HG02623 (cell line): ENCODE results near the gene LRRC63.
"Not testable (repeated sequence)": the region's sequence is repeated elsewhere in the genome, so short reads cannot be mapped to it uniquely, and the experiment has no call there.

Source experiments
- ATAC-seq: cut with Tn5 transposase; IDR thresholded peaks from one replicate; pipeline ENCODE4 v1.9.1; 2021; ENCODE audit warnings: moderate library complexity; ENCODE audit not compliant: unreplicated experiment

Gene LRRC63, protein sequence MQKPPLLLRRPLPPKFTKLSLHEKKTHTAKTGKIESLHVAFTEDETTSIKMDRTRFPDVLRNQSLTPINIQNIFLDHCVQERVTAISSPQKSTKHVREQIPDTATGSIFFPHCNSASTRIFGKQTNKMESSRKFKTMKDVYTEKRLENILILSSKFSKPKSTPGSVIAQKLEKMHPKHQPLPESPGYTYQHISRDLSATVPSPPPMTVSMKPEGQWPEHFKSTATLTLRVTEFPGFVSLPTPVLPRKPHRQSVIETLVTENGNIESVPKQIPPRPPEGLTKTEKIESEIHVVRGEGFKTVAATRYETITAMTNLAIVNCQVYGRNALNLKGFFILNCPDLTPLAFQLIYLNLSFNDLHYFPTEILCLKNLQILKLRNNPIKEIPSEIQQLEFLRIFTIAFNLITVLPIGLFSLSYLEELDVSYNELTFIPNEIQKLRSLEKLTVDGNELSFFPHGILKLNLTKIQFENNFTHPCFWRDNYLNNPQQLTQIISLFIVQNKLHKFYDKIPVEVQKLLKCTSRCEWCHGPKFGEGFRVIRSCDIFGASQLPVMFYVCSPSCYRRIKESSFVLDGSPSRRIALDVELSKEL

DNA sequence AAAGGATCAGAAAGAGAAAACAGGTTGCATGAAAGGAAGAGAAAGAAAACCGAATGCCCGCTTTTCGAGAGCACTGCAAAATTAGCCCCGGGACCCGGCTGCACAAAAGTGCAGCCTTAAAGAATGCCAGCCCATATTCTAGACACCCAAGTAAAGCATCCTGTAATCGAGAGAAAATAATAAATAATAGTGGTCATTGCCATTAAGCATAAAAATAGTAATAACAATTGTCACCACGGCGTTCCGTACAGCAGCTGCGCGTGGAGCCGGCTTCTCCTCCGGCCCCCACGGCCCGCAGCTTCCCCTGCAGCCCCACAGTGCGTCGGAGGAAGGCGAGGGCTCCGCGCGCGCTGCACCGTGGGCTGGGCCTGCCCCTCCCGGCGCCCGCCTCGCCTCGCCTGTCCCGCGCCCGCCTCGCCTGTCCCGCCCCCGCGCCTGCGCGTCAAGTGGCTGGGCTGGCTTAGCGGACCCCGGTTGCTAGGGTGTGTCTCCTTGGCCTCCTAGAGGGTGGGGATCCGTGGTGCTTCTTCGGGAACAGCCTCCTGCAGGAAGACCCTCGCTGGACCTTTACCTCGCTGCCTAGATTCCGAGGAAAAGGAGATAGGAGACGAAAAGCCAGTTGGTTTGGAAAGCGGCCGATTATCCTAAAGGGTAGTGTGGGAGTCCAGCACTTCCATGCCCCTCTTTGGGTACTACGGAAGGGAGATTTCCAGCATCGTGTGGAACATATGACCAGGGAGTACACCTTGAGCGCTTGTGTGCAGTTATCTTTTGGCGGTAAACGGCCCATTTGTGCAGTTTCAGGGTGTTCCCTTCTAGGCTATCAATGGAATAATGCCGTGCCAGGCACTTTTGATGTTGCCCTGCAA lies at the start of gene LRRC63:
TSS of gene LRRC63 (plus strand) at position 446 of the 869 bp plus-strand sequence. CDS start 1,107 bp downstream, outside the sequence.
- ATAC-seq = peak; percentile 85

DNA sequence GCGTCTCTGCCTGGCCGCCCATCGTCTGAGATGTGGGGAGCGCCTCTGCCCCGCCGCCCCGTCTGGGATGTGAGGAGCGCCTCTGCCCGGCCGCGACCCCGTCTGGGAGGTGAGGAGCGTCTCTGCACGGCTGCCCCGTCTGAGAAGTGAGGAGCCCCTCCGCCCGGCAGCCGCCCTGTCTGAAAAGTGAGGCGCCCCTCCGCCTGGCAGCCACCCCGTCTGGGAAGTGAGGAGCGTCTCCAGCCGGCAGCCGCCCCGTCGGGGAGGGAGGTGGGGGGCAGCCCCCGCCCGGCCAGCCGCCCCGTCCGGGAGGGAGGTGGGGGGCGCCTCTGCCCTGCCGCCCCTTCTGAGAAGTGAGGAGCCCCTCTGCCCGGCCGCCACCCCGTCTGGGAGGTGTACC lies 49.0 kb upstream of the LRRC63 start:
- ATAC-seq = not testable (repeated sequence)

DNA sequence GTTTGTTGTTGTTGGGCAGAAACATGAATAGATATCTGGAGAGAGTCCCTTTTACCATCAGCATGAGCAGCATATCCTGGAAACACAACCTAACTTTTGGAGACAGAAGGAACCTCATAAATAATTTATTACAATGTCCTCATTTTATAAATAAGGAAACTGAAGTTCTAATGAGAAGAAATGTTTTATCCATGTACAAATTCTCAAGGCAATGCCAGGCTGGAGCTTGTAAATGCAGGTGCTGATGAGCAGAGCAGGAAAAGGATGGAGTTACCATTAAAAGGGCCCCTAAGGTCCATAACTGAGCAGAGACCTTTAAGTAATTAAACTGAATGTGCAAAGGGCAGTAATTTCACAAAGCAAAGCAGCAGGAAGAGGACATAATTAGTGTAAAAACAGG lies 47.1 kb upstream of the LRRC63 start:
- no peak for ATAC-seq

DNA sequence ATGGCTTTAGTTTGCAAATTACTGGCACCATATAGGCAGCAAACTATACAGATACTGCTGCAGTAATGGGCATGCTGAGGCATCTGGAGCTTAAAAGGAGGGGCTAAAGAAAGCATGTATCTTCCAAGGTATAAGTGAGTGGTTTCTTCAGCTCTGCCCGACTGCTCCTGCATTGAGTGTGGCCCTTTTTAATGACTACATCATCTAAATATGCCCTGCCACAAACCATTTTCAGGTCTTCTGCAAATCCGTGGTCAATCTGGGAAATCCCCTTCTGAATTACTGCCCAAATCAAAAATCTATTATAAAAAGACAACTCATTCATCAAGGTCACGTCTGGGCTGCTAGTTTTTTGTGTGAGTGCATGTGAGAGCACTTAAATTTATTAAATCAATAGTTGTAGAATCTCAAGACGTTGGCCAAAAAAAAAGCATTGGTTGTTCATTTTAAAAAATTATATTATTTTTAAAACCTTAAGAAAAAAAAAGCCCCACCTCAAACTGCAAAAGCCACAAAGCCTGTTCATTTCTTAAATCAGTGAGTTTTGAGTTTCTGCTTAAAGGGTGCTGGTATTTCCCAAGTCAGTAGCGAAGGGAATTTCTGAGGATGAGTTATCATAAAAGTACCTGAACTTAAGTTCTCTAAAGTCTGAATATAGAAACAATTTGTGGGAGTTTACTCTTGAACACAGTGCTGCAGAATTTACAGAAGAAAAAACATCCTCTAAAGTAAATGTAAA lies 46.1 kb upstream of the LRRC63 start:
- ATAC-seq = peak; percentile 41

DNA sequence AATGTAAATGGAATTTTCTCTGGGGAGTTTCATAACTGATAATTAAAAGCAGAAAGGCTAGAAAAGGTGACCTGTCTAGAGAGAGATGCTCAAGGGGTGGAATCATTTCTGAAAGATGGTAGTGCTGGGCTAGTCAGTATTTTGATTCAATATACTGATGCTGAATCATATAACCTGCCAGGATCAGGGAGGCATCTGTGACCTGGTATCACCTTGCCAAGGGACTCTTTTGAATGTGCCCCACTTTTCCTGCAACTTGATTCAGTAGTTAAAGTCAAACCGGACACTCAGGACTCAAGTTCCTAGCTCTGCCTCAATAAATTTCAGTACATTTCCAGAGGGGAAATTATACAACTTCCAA lies 45.5 kb upstream of the LRRC63 start:
- no peak for ATAC-seq

DNA sequence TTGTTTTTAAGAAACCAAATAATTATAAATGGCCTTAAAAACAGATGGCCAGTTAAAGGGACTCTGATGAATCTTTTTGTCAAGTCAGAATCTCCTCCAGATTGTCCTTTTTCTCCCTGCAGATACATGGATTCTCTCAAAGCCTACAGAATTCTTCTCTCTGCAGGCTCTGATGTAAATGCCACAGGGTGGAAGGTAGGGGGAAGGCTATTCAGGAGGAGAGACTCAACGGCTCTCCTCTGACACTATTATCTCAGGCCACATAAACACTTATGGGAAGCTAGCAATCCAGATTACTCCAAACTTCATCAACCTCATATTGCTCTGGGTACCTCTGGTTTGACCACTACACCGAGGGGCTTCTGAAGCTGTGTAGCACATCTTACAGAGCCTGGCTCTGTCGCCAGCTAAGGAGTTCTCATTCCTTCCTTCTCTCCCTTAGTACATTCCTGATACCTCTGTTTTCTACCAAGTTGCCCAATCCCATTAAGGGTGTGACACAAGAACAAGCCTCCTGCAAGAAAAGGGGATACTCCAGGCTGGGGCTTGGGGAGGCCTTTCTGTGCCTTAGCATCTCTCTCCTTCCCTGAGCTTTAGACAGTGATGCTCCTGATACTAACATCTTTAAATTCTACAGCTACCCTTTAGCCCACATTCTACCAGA lies 44.6 kb upstream of the LRRC63 start:
- no peak for ATAC-seq

DNA sequence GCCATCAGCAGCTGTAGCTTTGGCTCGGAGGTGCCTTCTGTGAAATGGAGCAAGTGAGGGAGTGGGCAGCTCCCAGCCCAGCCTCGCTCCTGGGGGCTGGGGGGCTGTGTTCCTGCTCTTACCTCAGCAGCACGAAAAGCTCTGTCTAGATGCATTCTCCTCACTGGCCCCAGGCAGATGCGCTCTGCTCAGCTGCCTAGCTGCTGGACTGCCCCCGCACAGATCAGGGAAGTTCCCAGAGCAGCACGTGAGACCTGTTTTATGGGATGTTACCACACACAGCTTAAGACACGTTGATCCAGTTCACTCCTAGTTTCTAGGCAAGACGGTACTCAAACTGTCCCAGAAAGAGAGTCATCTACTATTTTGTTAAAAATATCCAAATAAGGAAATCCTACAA lies 43.4 kb upstream of the LRRC63 start:
- ATAC-seq = no peak

DNA sequence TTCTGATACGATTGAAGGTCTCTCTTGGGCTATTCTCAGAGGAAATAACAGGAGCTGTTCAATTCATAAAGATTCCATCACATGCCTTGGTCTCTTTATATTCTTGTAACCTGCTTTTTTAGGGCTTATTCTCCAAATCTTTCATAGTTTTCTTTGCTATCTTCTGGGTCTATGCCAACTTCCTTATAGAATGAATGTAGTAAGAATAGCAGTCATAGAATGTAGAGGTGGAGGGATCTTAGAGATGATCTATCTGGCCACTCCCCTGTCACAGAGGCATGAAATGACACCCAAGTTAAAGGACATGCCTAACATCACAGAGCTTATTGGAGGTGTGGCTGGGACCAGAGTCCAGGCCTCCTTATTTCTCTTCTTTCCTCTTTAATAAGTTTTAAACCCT lies 42.9 kb upstream of the LRRC63 start:
- no peak for ATAC-seq

DNA sequence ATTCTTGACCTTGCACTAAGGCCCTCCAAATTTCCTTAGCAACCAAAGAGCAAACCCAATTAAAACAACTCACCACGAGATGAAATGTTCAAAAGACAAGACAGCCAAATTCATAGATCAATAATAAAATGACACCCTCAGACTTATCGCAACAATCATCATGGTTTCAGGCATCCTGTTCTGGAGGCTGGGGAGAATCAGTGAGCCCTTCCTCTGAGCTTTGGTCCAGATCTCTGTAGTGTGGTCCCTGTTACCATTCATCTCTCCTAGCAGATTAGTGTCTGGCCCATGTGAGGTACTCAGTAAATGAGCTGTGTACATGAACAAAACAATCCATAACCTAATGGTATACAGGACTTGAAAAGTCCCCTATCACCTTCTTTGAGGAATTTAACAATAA lies 42.0 kb upstream of the LRRC63 start:
- no peak for ATAC-seq

DNA sequence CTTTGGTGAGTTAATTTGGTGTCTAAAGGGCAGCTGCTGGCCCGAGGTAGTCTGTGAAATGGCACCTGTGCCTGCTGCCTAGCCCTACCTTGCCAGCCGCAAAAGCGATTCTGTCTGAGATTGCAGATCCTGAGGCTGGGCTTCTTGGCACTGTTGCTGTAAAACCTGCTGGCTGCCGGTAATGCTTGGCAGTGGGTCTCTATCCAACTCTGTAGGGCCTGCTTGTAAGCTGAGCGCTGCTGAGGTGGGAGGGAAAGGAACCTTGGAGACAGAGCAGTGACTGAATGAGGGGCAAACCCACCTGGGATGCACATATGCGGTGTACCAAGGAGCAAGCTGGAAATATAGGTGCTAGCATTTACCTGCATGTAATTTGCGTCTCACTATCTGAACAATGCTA lies 41.5 kb upstream of the LRRC63 start:
- ATAC-seq = no peak

DNA sequence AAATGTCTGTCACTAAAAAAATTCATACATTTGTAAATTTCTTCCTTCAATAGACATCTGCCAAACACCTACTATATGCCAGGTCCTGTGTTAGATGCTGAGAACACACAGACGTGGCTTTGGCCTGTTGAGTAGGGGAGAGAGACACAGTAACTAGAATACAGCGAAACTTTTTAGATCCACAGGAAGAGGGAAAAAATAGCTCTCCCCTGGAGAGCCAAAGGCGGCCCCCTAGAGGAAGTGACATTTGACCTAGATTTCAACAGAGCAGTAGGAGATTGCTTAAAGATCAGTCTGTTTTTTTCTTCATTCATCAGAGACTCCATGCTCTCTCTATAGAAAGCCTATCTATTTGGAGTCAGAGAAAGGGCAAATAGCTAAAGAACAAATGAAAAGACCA lies 41.0 kb upstream of the LRRC63 start:
- ATAC-seq = no peak

DNA sequence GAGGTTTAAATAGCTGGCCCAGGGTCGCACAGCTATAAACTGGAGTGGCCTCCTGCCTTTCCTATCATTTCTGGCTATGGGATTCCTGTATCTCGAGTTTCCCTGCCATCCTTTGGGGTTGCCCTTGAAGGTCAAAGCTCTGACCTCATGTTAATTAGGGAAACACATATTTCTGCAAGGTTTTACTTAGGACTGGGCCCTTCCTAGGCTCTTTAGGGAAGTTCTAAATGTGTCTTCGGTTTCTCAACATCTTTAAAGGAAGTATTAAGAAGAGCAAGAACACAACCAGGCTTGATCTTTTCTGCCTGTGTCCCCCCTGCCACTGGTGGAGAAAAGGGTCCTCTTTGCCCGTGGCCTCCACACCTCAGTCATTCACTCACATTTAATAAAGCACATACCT lies 40.5 kb upstream of the LRRC63 start:
- ATAC-seq = no peak

DNA sequence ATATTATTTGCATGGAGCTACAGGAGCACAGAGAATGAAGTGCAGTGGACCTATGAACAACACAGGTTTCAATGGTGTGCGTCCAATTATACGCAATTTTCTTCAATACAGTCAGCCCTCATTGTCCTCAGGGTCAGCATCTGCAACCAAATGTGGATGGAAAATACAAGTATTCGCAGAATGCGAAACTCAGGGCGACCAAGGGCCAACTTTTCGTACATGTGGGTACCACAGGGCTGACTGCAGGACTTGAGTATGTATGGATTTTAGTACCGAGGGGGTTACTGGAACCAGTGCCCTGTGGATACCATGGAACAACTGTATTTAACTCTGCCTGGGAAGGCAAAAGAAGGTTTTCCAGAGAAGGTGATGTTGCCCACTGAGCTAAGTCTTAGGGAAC lies 40.0 kb upstream of the LRRC63 start:
- ATAC-seq = no peak

DNA sequence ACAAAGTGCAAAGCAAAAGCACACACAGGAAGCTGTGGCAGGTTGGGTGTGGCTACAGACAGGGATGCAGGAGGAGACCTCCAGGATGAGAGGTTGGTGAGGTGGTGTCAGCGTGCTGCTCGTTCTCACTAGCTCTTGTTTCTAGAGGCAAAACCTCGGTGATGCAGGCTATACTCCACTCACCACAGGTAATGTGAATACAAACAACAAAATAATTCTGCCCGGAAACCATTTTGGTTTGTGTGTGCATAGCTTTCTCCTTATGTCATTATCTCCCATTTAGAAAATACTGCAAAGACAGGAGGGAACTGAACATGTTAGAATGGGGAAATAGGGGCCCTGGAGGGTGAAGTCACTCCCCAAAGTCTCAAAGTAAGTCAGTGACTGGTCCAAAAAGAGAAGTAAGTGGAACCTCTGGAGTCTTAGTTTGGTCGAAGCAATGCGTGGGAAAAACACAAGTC lies 39.2 kb upstream of the LRRC63 start:
- ATAC-seq = no peak

DNA sequence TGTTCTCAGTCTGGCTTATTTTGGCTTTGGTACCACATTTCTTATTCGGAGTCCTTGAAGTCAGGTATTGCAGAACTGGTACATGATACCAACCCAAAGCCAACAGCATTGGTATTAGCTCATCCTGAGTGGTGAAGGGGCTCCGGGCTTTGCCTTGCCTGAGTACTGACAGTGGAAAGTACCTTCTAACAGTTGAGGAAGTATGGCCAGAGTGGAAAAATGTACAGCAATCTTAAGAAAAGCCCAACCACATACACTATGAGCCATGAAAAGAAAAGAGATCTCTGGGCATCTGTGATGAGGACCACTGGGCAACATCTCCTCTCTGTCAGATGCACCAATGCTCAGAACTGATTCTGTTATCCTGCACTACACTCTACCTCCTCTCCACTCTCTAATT lies 38.1 kb upstream of the LRRC63 start:
- peak; percentile 31 for ATAC-seq

DNA sequence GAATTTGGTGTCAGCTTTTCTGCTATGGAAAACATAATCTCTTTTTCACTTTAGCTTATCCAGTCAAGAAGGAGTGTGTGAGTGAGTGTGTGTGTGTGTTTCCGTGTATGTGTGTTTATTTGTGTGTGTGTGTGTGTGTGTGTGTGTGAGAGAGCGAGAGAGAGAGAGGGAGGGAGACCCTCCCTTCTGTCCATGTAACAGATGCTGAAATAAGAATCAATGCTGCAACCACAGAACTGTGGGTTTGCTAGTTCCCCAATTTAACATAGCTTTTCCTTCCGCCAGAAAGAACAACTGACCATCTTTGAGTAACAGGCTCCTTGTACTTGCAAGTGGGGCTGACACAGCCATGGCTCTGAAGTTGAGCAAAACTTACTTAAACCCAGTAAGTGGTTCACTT lies 35.0 kb upstream of the LRRC63 start:
- ATAC-seq = peak; percentile 47

DNA sequence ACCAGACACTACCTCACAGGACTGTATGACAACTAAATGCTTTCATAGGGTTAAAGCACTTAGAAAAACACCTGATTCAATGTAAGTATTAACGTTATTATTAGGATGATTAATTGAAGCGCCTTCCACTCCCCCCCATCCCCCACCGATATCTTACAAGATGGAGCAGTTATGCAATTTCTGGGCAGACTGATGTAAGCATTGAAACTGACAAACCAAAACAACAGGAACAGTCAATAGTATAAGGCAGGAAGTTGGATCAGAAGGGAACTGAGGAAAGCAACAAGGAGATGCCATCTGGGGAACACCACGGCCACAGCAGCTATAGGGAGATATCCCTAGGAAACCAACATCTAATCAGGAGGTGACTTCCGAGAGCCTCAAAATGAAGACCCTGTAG lies 33.6 kb upstream of the LRRC63 start:
- ATAC-seq = no peak

DNA sequence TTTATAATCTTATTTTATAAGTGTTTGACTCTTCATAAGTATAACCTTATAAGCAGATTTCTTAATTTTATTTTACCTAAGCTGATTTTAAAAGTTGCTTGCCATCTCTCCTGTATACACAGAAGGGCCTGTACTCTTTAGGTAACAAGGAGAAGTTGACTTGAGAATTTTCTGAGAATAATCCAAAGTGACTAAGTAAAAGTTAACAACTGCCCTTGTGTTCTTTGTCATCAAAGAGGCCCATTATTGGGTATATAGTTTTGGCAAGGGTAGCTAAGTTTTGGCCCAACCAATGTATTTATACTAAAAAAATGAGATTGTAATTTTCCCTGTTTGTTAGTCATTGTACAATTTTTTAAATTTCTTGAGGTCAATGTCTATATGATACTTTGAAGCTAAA lies 32.9 kb upstream of the LRRC63 start:
- no peak for ATAC-seq

DNA sequence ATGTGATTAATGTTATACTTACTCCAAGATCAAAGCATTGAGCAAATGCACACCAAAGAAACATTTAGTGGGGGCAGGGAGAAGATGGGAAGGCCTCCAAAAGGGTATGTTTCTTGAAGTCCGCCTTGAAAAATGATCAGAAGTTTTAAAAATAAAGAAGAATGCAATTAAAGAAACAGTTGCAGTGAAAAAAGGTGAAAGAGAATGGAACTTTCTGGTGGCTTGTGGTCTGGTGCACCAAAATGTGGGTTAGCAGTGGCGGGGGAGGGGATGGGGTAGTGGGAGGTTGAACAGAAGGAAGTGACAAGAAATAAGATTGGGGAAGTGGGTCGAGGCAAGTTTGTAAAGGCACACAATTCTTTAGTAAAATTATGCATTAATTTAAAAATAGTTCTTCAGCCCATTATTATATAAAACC lies 32.2 kb upstream of the LRRC63 start:
- ATAC-seq = no peak

DNA sequence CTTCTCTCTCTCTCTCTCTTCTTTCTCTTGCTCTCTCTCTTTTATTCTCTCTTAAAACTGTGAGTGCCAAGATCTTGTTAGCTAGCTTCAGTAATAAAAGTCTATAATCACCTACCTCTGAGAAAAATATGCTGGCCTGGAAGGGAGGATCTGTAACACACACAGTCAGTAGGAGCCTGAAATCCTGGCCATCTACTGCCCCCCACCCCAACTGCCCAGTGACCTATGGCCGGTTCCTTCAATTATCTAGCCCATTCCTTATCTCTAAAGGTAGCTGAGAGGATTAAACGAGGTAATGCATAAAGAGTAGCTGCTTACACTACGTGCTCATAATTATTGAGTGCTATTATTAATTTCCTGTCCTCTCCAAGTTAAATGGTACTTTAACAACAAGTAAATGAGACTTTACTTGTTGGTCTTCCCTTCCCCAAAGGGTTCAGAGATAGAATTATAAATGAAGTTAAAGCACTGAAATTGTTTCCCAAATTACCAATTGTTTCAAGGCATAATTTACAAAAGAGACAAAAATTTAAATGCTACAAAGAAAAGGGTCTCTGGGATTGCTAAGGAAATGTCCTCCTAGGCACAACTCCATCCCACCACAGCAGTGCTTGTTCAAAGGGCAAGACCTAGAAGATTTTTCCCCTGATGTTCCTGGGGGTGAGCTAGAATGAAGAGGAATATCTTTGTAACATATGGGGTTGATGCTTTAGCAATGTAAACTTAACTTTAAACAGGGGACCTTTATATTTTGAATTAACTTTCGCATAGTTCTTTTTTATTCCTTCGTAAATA lies 31.6 kb upstream of the LRRC63 start:
- ATAC-seq = no peak
